DOHH2 (cell line): ENCODE measurements around the gene TEC.
"Not testable (repeated sequence)": the region's sequence is repeated elsewhere in the genome, so short reads cannot be mapped to it uniquely, and the experiment has no call there.

Source experiments
- H3F3A ChIP-seq: fragments of 200-600 bp; sonication (generic), shearing (Covaris generic); 2 replicates; pipeline ENCODE4 v1.6.0; 2016; ENCODE audit warnings: antibody characterized with exemption, mild to moderate bottlenecking; ENCODE audit not compliant: control insufficient read depth, insufficient read depth
- H3K27ac ChIP-seq: fragments of 200-600 bp; sonication (generic); 2 replicates; pipeline ENCODE4 v1.5.1; 2014; ENCODE audit warnings: low read depth, mild to moderate bottlenecking, low read length, moderate library complexity
- H3K27me3 ChIP-seq: fragments of 200-600 bp; sonication (generic); 2 replicates; pipeline ENCODE4 v1.6.1; 2014; ENCODE audit warnings: mild to moderate bottlenecking, low read length, mixed read lengths; ENCODE audit not compliant: control insufficient read depth
- H3K36me3 ChIP-seq: fragments of 200-600 bp; sonication (generic); 2 replicates; pipeline ENCODE4 v1.6.1; 2014; ENCODE audit warnings: mild to moderate bottlenecking, low read length, moderate library complexity, mixed read lengths; ENCODE audit not compliant: control insufficient read depth
- H3K4me1 ChIP-seq: fragments of 200-600 bp; sonication (generic); 2 replicates; pipeline ENCODE4 v1.6.1; 2014; ENCODE audit warnings: mild to moderate bottlenecking, low read length, mixed read lengths; ENCODE audit not compliant: control insufficient read depth
- H3K4me2 ChIP-seq: fragments of 200-600 bp; sonication (generic); 2 replicates; pipeline ENCODE4 v1.6.0; 2014; ENCODE audit warnings: mild to moderate bottlenecking, low read length, moderate library complexity
- H3K4me3 ChIP-seq: fragments of 200-600 bp; sonication (generic); 2 replicates; pipeline ENCODE4 v1.5.1; 2014; ENCODE audit warnings: mild to moderate bottlenecking, low read length, mixed read lengths
- H3K79me2 ChIP-seq: fragments of 200-600 bp; sonication (generic); 2 replicates; pipeline ENCODE4 v1.6.1; 2014; ENCODE audit warnings: mild to moderate bottlenecking, low read length, mixed read lengths; ENCODE audit not compliant: control insufficient read depth
- H3K9me2 ChIP-seq: fragments of 200-600 bp; sonication (generic); replicated peaks from 2 replicates; pipeline ENCODE4 v1.6.1; 2014; ENCODE audit warnings: mild to moderate bottlenecking, low read length, mixed read lengths; ENCODE audit not compliant: control insufficient read depth
- H3K9me3 ChIP-seq: fragments of 200-600 bp; sonication (generic); 2 replicates; pipeline ENCODE4 v1.6.1; 2014; ENCODE audit warnings: antibody characterized with exemption, low read length, mixed read lengths; ENCODE audit not compliant: control insufficient read depth, insufficient read depth
- H4K20me1 ChIP-seq: fragments of 200-600 bp; sonication (generic); 2 replicates; pipeline ENCODE4 v1.6.0; 2014; ENCODE audit warnings: low read depth, mild to moderate bottlenecking, antibody characterized with exemption, low read length, moderate library complexity; ENCODE audit not compliant: control insufficient read depth, insufficient read depth
- EZH2phosphoT487 ChIP-seq: fragments of 200-600 bp; sonication (generic); IDR thresholded peaks from 2 replicates; pipeline ENCODE4 v1.6.1; 2017; ENCODE audit warnings: borderline replicate concordance, mild to moderate bottlenecking, antibody characterized with exemption, low read length, moderate library complexity, mixed read lengths
- TF ChIP-seq, protein P1 (sequence below): fragments of 200-600 bp; sonication (generic); IDR thresholded peaks from one replicate; pipeline ENCODE4 v1.5.1; 2014; ENCODE audit warnings: antibody characterized with exemption, mild to moderate bottlenecking, low read depth, low read length; ENCODE audit not compliant: poor library complexity, severe bottlenecking

Gene TEC

DNA sequence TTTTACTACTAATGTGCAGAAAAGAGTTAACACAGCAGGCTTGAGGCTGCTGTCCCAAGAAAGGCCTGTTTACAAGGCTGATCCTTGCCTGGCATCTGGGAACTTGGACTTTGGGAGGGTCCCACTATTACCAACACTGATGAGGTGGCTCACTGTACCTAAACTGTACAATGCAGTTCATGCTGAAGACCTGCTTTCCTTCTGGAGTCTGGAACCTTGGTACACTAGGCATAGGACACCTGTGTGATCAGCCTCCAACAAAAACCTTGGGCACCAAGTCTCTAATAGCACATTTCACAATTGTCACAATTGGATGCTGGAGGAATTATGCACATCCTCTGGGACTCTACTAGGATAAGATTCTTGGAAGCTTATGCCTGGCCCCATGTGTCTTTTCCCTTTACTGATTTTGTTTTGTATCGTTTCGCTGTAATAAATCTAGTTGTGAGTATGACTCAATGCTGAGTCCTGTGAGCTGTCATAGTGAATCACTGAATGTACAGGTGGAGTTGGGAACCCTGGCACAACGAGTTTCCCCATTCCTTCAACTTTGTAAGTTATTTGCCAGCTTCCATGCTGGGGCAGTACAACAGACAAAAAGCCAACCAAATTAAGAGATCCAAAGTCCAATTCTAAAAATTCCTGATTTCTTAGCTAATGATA is 45.9 kb downstream of the TEC start:
- Histone ChIP-seq H3K9me2 (no peaks in the 10 kb centered on the region; the same call in 1 of the 2 replicates), H4K20me1 (no peaks in the 10 kb centered on the region), H3K4me2 (no peak overlapping the region), H3K9me3 (no peaks in the 10 kb centered on the region), H3F3A (0 out of 2 replicates have a peak, but pooled peaks cover 5% of the 10 kb centered on the region), H3K36me3 (peaks cover 13% of the 10 kb centered on the region), H3K79me2 (peaks cover 10% of the 10 kb centered on the region), H3K4me3 (no peak overlapping the region), H3K27ac (no peak overlapping the region), H3K4me1 (peaks cover 33% of the 10 kb centered on the region), H3K27me3 (no peaks in the 10 kb centered on the region)
- TF ChIP-seq EZH2phosphoT487 = no peak
- TF ChIP-seq, protein P1, sequence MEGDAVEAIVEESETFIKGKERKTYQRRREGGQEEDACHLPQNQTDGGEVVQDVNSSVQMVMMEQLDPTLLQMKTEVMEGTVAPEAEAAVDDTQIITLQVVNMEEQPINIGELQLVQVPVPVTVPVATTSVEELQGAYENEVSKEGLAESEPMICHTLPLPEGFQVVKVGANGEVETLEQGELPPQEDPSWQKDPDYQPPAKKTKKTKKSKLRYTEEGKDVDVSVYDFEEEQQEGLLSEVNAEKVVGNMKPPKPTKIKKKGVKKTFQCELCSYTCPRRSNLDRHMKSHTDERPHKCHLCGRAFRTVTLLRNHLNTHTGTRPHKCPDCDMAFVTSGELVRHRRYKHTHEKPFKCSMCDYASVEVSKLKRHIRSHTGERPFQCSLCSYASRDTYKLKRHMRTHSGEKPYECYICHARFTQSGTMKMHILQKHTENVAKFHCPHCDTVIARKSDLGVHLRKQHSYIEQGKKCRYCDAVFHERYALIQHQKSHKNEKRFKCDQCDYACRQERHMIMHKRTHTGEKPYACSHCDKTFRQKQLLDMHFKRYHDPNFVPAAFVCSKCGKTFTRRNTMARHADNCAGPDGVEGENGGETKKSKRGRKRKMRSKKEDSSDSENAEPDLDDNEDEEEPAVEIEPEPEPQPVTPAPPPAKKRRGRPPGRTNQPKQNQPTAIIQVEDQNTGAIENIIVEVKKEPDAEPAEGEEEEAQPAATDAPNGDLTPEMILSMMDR = no peak

DNA sequence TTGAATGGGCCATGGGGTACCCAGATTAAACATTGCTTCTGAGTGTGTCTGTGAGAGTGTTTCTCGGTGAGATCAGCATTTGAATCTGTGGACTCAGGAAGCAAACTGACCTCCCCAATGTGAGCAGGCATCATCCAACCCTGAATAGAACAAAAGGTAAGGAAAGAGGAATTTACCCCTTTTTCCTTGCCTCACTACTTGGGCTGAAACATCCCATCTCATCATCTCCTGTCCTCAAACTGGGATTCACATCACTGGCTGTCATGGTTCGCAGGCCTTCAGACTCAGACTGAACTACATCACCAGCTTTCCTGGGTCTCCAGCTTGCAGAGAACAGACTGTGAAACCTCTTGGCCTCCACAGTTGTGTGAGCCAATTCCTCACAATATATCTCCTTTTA is 47.1 kb downstream of the TEC start:
- H3K27ac ChIP-seq = no peak overlapping the region
- no peak for TF ChIP-seq EZH2phosphoT487
- TF ChIP-seq, protein P1 = no peak
- no peak overlapping the region for H3K4me3 ChIP-seq
- H3K79me2 ChIP-seq = peaks cover 10% of the 10 kb centered on the region
- H3K4me2 ChIP-seq = no peak overlapping the region
- H3K27me3 ChIP-seq = no peaks in the 10 kb centered on the region
- H3K9me3 ChIP-seq = no peaks in the 10 kb centered on the region
- no peaks in the 10 kb centered on the region; the same call in 1 of the 2 replicates for H3K9me2 ChIP-seq
- 0 out of 2 replicates have a peak, but pooled peaks cover 5% of the 10 kb centered on the region for H3F3A ChIP-seq
- no peaks in the 10 kb centered on the region for H4K20me1 ChIP-seq
- H3K36me3 ChIP-seq = peaks cover 13% of the 10 kb centered on the region
- peaks cover 33% of the 10 kb centered on the region for H3K4me1 ChIP-seq

DNA sequence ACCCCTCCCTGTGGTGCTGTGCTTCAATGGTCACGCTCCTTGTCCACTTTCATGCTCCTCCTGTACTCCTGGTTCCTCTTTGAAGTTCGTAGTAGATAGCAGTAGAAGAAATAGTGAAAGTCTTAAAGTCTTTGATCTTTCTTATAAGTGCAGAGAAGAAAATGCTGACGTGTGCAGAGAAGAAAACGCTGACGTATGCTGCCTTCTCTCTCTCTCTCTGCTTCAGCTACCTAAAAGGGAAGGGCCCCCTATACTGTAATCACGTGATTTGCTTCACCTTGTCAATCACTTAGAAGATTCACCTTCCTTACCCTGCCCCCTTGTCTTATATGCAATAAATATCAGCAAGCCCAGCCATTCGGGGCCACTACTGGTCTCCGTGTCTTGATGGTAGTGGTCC is 50.2 kb downstream of the TEC start:
- H3K4me2 ChIP-seq = not testable (repeated sequence)

DNA sequence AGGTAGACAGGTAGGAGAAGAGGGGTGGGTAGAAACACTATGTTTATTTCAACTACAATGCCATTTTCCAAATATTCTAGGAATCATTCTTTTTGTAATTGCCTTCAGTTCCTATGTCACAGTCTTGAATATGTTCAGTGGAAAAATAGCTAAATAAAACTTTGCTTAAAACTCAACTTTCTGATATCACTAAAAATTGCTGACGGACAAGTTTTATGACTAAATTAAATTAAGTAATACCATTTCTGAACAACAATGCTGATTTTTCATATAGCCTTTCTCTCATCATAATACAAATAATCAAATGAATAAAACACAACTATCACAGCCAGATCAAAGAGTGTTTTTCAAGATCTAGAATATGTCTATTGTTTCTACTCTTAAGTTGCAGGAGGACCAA is 53.1 kb downstream of the TEC start:
- Histone ChIP-seq H3K4me3 (no peak overlapping the region), H3K27ac (no peak overlapping the region), H3K4me2 (no peak overlapping the region), H3F3A (peaks cover 16% of the 10 kb centered on the region), H3K4me1 (peaks cover 34% of the 10 kb centered on the region), H3K9me3 (no peaks in the 10 kb centered on the region), H3K27me3 (no peaks in the 10 kb centered on the region), H3K36me3 (no peaks in the 10 kb centered on the region; the same call in 1 of the 2 replicates), H3K79me2 (peaks cover 20% of the 10 kb centered on the region), H3K9me2 (no peaks in the 10 kb centered on the region), H4K20me1 (no peaks in the 10 kb centered on the region)
- TF ChIP-seq, protein P1 = no peak
- no peak for TF ChIP-seq EZH2phosphoT487

More for the DNA sequence above, 50.2 kb downstream of the TEC start:
- not testable (repeated sequence) for H3K9me2 ChIP-seq, H3K4me3 ChIP-seq, H3K27ac ChIP-seq, H3K9me3 ChIP-seq, H3K36me3 ChIP-seq, H3K79me2 ChIP-seq, H3F3A ChIP-seq, H4K20me1 ChIP-seq, H3K27me3 ChIP-seq
- H3K4me1 ChIP-seq = peaks cover 13% of the 10 kb centered on the region
